ENCODE results near the gene LEMD2. TPM values are rescaled to one million over a fixed set of nuclear protein-coding genes. Genes with fewer than 3 reads are reported as not detected.

Gene LEMD2
- polyA plus RNA-seq, 1 donor (not counting 4 experiments of a cell fraction or from before 2014, with no cell fraction given) = 48.6 TPM

DNA sequence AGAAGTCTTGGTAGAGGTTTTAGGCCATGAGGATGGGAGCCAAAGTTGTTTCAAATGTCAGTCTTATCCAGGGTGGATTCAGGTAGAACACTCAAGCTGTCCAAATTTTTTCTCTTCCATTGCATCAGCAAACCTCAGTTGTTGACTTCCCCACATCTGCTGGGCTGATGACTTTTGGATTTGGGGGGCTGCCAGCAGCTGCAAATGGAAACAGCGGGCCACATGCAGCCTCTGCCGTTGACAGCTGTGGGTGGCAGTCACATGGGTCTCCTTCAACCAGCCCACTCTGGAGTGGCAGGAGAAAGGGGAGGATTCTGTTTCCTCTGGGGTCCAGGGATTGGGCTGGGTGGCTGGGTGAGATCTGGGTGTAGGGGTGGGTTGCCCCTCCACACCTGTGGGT lies 20.7 kb upstream of the LEMD2 start:
- H3K79me2 ChIP-seq (ENCODE audit: control insufficient read depth, insufficient read depth, low read length) = no peaks in the 10 kb centered on the region
- H3K9me3 ChIP-seq (ENCODE audit: control insufficient read depth, low read depth, low read length) = no peaks in the 10 kb centered on the region
- dilution Hi-C loops (cut with MboI; ENCODE audit: extremely low pct_ligation_motif_present, low sequenced_read_pairs) = no loop called here
- no peak overlapping the region for H3K9ac ChIP-seq (ENCODE audit: control insufficient read depth, extremely low read depth, insufficient read depth, low read length)
- H4K20me1 ChIP-seq (ENCODE audit: control insufficient read depth, extremely low read depth, insufficient read depth, low read length) = no peaks in the 10 kb centered on the region
- peaks cover 15% of the 10 kb centered on the region for H3K27me3 ChIP-seq (ENCODE audit: control insufficient read depth, extremely low read depth, insufficient read depth, low read length)
- no peak overlapping the region for H3K27ac ChIP-seq (ENCODE audit: control insufficient read depth, insufficient read depth, low read length)
- TF ChIP-seq EZH2 (IDR thresholded peaks at IDR 0.05; ENCODE audit: low read length) = no peak
- TF ChIP-seq, protein P1, sequence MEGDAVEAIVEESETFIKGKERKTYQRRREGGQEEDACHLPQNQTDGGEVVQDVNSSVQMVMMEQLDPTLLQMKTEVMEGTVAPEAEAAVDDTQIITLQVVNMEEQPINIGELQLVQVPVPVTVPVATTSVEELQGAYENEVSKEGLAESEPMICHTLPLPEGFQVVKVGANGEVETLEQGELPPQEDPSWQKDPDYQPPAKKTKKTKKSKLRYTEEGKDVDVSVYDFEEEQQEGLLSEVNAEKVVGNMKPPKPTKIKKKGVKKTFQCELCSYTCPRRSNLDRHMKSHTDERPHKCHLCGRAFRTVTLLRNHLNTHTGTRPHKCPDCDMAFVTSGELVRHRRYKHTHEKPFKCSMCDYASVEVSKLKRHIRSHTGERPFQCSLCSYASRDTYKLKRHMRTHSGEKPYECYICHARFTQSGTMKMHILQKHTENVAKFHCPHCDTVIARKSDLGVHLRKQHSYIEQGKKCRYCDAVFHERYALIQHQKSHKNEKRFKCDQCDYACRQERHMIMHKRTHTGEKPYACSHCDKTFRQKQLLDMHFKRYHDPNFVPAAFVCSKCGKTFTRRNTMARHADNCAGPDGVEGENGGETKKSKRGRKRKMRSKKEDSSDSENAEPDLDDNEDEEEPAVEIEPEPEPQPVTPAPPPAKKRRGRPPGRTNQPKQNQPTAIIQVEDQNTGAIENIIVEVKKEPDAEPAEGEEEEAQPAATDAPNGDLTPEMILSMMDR (optimal IDR thresholded peaks at IDR 0.05 in 1 of 3, IDR thresholded peaks at IDR 0.05 in 1 of 3, conservative IDR thresholded peaks at IDR 0.05 in 1 of 3; ENCODE audit: extremely low read depth in 1 of 3, insufficient read depth in 2 of 3, low read length in 3 of 3) = no peak
- H3K4me2 ChIP-seq (ENCODE audit: control insufficient read depth, extremely low read depth, insufficient read depth, low read depth, low read length) = no peak overlapping the region
- DNase-seq (ENCODE audit: low read depth, low spot score) (no peak), FAIRE-seq (no peak)
- no peak overlapping the region for H2AFZ ChIP-seq (ENCODE audit: control insufficient read depth, low read length)
- no peaks in the 10 kb centered on the region for H3K36me3 ChIP-seq (ENCODE audit: control insufficient read depth in 2 of 2, extremely low read depth in 1 of 2, insufficient read depth in 2 of 2, low read length in 2 of 2)
- no peaks in the 10 kb centered on the region for H3K4me1 ChIP-seq (ENCODE audit: control insufficient read depth, extremely low read depth, insufficient read depth, low read length)
- no peak overlapping the region for H3K4me3 ChIP-seq (ENCODE audit: control insufficient read depth in 2 of 3, extremely low read depth in 1 of 3, insufficient read depth in 2 of 3, low read depth in 1 of 3, low read length in 3 of 3)
- H3K9me1 ChIP-seq (ENCODE audit: control insufficient read depth, extremely low read depth, insufficient read depth, low read length) = no peaks in the 10 kb centered on the region

DNA sequence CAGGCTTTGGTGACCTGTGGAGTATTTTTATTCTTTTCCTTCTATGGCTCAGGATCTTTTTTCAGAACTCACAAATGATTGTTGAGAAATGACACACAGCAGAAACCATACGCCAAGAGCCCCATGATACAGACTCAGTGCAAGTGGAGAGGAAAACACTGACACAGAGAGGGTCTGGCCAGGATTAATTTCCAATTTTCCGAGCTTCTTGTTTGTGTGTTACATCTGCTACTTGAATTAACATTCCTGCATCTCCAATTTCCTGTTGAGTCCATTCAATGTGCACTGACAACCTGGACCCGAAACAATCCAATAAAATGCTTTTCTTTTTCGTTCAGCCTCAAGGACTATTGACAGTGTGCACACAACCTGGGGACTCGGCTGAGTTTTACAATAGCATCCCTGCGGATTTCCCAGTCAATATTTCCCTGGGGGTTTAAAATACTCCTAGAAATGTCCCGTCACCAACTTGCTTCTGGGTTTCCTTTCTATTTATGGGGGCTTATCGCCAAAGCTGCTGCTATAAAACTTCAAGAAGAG lies 19.8 kb upstream of the LEMD2 start:
- Histone ChIP-seq H2AFZ (ENCODE audit: control insufficient read depth, low read length) (no peak overlapping the region), H3K9ac (ENCODE audit: control insufficient read depth, extremely low read depth, insufficient read depth, low read length) (no peak overlapping the region), H3K4me3 (ENCODE audit: control insufficient read depth in 2 of 3, extremely low read depth in 1 of 3, insufficient read depth in 2 of 3, low read depth in 1 of 3, low read length in 3 of 3) (no peak overlapping the region), H3K4me1 (ENCODE audit: control insufficient read depth, extremely low read depth, insufficient read depth, low read length) (no peaks in the 10 kb centered on the region), H3K9me1 (ENCODE audit: control insufficient read depth, extremely low read depth, insufficient read depth, low read length) (no peaks in the 10 kb centered on the region), H4K20me1 (ENCODE audit: control insufficient read depth, extremely low read depth, insufficient read depth, low read length) (no peaks in the 10 kb centered on the region), H3K27ac (ENCODE audit: control insufficient read depth, insufficient read depth, low read length) (no peak overlapping the region), H3K36me3 (ENCODE audit: control insufficient read depth in 2 of 2, extremely low read depth in 1 of 2, insufficient read depth in 2 of 2, low read length in 2 of 2) (no peaks in the 10 kb centered on the region), H3K9me3 (ENCODE audit: control insufficient read depth, low read depth, low read length) (no peaks in the 10 kb centered on the region), H3K79me2 (ENCODE audit: control insufficient read depth, insufficient read depth, low read length) (no peaks in the 10 kb centered on the region), H3K27me3 (ENCODE audit: control insufficient read depth, extremely low read depth, insufficient read depth, low read length) (peaks cover 8% of the 10 kb centered on the region), H3K4me2 (ENCODE audit: control insufficient read depth, extremely low read depth, insufficient read depth, low read depth, low read length) (no peak overlapping the region)
- no peak for TF ChIP-seq EZH2 (IDR thresholded peaks at IDR 0.05; ENCODE audit: low read length)
- TF ChIP-seq, protein P1 (optimal IDR thresholded peaks at IDR 0.05 in 1 of 3, IDR thresholded peaks at IDR 0.05 in 1 of 3, conservative IDR thresholded peaks at IDR 0.05 in 1 of 3; ENCODE audit: extremely low read depth in 1 of 3, insufficient read depth in 2 of 3, low read length in 3 of 3) = no peak
- DNase-seq (ENCODE audit: low read depth, low spot score) (no peak), FAIRE-seq (no peak)
- dilution Hi-C loops (cut with MboI; ENCODE audit: extremely low pct_ligation_motif_present, low sequenced_read_pairs) = no loop called here

Data from keratinocyte (primary cell).